Endothelial cell of umbilical vein (primary cell): Measurements from ENCODE around the gene S100A5. TPM values are rescaled to one million over a fixed set of nuclear protein-coding genes. Genes with fewer than 3 reads are reported as not detected.
"Not testable (repeated sequence)": the region's sequence is repeated elsewhere in the genome, so short reads cannot be mapped to it uniquely, and the experiment has no call there.

Experiments used
- BruUV-seq: library from RNA; stranded (reverse); fragments of 400-500 nt; replicated peaks from 2 replicates; lab custom pipeline; 2021; lab: Mats Ljungman, UMichigan
- CTCF ChIA-PET: fragments of 300-600, 350-600 bp; sonication (Branson Sonifier 250); formaldehyde crosslinking; loops from one replicate; lab custom pipeline; 2021; ENCODE audit warnings: antibody characterized with exemption, inconsistent platforms; lab: Charles Lee
- POLR2A ChIA-PET: fragments of 300-600, 350-600 bp; sonication (Branson Sonifier 250); formaldehyde crosslinking; loops from one replicate; lab custom pipeline; 2021; ENCODE audit warnings: antibody characterized with exemption, inconsistent platforms; lab: Charles Lee
- DNase-seq: peaks from one replicate; pipeline ENCODE4 v3.0.0-alpha.2; 2011; ENCODE audit warnings: low read depth, low spot score
- FAIRE-seq: peaks from 2 replicates; lab custom pipeline; 2011; peaks lifted over from hg19 to GRCh38; lab: Jason Lieb, UNC
- H2AFZ ChIP-seq: 2 replicates; pipeline ENCODE4 v1.6.0; 2012; ENCODE audit warnings: low read depth, low read length, control low read depth, inconsistent platforms
- H3K27ac ChIP-seq: 2 replicates; pipeline ENCODE4 v1.5.1; 2011; ENCODE audit warnings: low read depth, mild to moderate bottlenecking, control low read depth, low read length, moderate library complexity; ENCODE audit not compliant: insufficient read depth
- H3K27me3 ChIP-seq, 2 experiments: 2 replicates each; pipeline versions ENCODE4 v1.6.0 to v1.6.1; 2011; ENCODE audit warnings: low read length in 2 of 2, mixed read lengths in 1 of 2; ENCODE audit not compliant: control insufficient read depth in 2 of 2, insufficient read depth in 2 of 2
- H3K36me3 ChIP-seq, 2 experiments: 2 replicates in 1 of 2; 3 replicates in 1 of 2; pipeline ENCODE4 v1.5.1; 2011; ENCODE audit warnings: low read length in 2 of 2, mild to moderate bottlenecking in 1 of 2, moderate library complexity in 1 of 2; ENCODE audit not compliant: control insufficient read depth in 2 of 2, insufficient read depth in 2 of 2; ENCODE audit errors: extremely low read depth in 1 of 2
- H3K4me1 ChIP-seq: 3 replicates; pipeline ENCODE4 v1.5.1; 2011; ENCODE audit warnings: mild to moderate bottlenecking, low read length; ENCODE audit not compliant: control insufficient read depth, insufficient read depth; ENCODE audit errors: extremely low read depth
- H3K4me2 ChIP-seq: 2 replicates; pipeline ENCODE4 v1.6.1; 2011; ENCODE audit warnings: low read length, control low read depth, mixed read lengths; ENCODE audit not compliant: insufficient read depth
- H3K4me3 ChIP-seq, 3 experiments: fragments of 200-600 bp in 1 of 3; sonication (generic), shearing (Covaris generic) in 1 of 3; replicated peaks in 1 of 3; 2 replicates each; pipeline ENCODE4 v1.5.1; 2011 to 2016; ENCODE audit warnings: control low read depth in 3 of 3, low read length in 3 of 3, mild to moderate bottlenecking in 2 of 3, inconsistent platforms in 1 of 3, low read depth in 1 of 3, moderate library complexity in 1 of 3; ENCODE audit not compliant: insufficient read depth in 1 of 3
- H3K79me2 ChIP-seq: 2 replicates; pipeline ENCODE4 v1.6.0; 2012; ENCODE audit warnings: low read length, inconsistent platforms; ENCODE audit not compliant: control insufficient read depth, insufficient read depth
- H3K9ac ChIP-seq: replicated peaks from 2 replicates; pipeline ENCODE3; 2011; ENCODE audit warnings: low read length, control low read depth; ENCODE audit not compliant: insufficient read depth; ENCODE audit errors: extremely low read depth
- H3K9me1 ChIP-seq: replicated peaks from 3 replicates; pipeline ENCODE4 v1.6.0; 2011; ENCODE audit warnings: mild to moderate bottlenecking, low read length; ENCODE audit not compliant: control insufficient read depth, insufficient read depth; ENCODE audit errors: extremely low read depth
- H3K9me3 ChIP-seq: replicated peaks from 2 replicates; pipeline ENCODE4 v1.5.1; 2012; ENCODE audit warnings: low read length, inconsistent platforms; ENCODE audit not compliant: control insufficient read depth, insufficient read depth
- H4K20me1 ChIP-seq: replicated peaks from 2 replicates; pipeline ENCODE3; 2011; ENCODE audit warnings: mild to moderate bottlenecking, low read length; ENCODE audit not compliant: control insufficient read depth, insufficient read depth; ENCODE audit errors: extremely low read depth
- CTCF ChIP-seq, 2 donors: IDR thresholded peaks; 1 replicate in 1 of 2; 2 replicates in 1 of 2; pipeline ENCODE4 v1.5.1; 2011; ENCODE audit warnings: low read length in 2 of 2, mild to moderate bottlenecking in 2 of 2, moderate library complexity in 2 of 2, control low read depth in 1 of 2, inconsistent platforms in 1 of 2, low read depth in 1 of 2; ENCODE audit not compliant: insufficient read depth in 1 of 2; ENCODE audit errors: extremely low read depth in 1 of 2
- FOS ChIP-seq: IDR thresholded peaks from 2 replicates; pipeline ENCODE4 v1.6.1; 2011; ENCODE audit warnings: mild to moderate bottlenecking, low read length, moderate library complexity, borderline replicate concordance; ENCODE audit not compliant: insufficient read depth
- GATA2 ChIP-seq: IDR thresholded peaks from 2 replicates; pipeline ENCODE4 v1.7.0; 2011; ENCODE audit warnings: low read depth, mild to moderate bottlenecking, moderate library complexity, mixed read lengths, low read length; ENCODE audit not compliant: insufficient read length, insufficient read depth
- MYC ChIP-seq: IDR thresholded peaks from one replicate; pipeline ENCODE4 v1.6.1; 2011; ENCODE audit warnings: mild to moderate bottlenecking, low read depth, low read length
- POLR2A ChIP-seq: IDR thresholded peaks from 2 replicates; pipeline ENCODE4 v1.6.1; 2012; ENCODE audit warnings: low read depth, mild to moderate bottlenecking, control low read depth, low read length
- POLR2AphosphoS5 ChIP-seq: IDR thresholded peaks from 2 replicates; pipeline ENCODE4 v1.6.1; 2012; ENCODE audit warnings: low read depth, mild to moderate bottlenecking, control low read depth, low read length, moderate library complexity; ENCODE audit not compliant: insufficient read depth
- dilution Hi-C: fragments of 300-500 bp; cut with MboI; formaldehyde crosslinking; loops from one replicate; pipeline ENCODE4 v1.15.0; 2019; ENCODE audit warnings: low sequenced_read_pairs; ENCODE audit not compliant: extremely low pct_ligation_motif_present
- intact Hi-C: fragments of 100-400 bp; cut with micrococcal nuclease; formaldehyde crosslinking; loops from one replicate; pipeline ENCODE4 v1.10.0; 2022
- polyA plus RNA-seq, 4 experiments: library from polyadenylated mRNA; depleted of rRNA in 3 of 4; stranded (reverse) in 3 of 4; unstranded in 1 of 4; fragments of >200 nt; gene quantifications; 2 replicates each; pipeline versions ENCODE4 v1.2.1 to v1.2.3, GENCODE V29; 2011 to 2012; ENCODE audit warnings: missing spikeins in 1 of 4
- total RNA-seq: library from RNA; stranded (reverse); gene quantifications from 2 replicates; pipeline ENCODE4 v1.2.3, GENCODE V29; 2021

S100A5 gene
- total and polyA plus RNA-seq, 2 donors (not counting 3 experiments of a cell fraction or from before 2014, with no cell fraction given): not detected

- Histone ChIP-seq H3K9me3 (no peaks in the 10 kb centered on the region), H3K4me3 (no peak overlapping the region), H4K20me1 (no peaks in the 10 kb centered on the region), H3K27me3 (no peaks in the 10 kb centered on the region), H3K36me3 (no peaks in the 10 kb centered on the region), H3K9me1 (no peaks in the 10 kb centered on the region), H3K4me1 (peaks cover 5% of the 10 kb centered on the region), H3K9ac (no peak overlapping the region), H3K4me2 (no peak overlapping the region), H2AFZ (no peak overlapping the region), H3K27ac (no peak overlapping the region), H3K79me2 (no peaks in the 10 kb centered on the region)
- intact Hi-C loops: no loop called here
- no TSS peak for BruUV-seq
- FAIRE-seq (no peak), DNase-seq (no peak)
- POLR2A ChIA-PET: no interaction called here
- dilution Hi-C loops: no loop called here
- CTCF ChIA-PET: interaction anchor here (4.6 kb wide), 1 partner anchor 11 kb away, joined by 24 read pairs; no protein-coding TSS in a partner anchor
- no peak for TF ChIP-seq FOS
- TF ChIP-seq GATA2: no peak
- no peak for TF ChIP-seq MYC
- no peak for TF ChIP-seq POLR2A
- no peak for TF ChIP-seq CTCF (IDR thresholded peaks at IDR 0.05; ENCODE audit: extremely low read depth in 1 of 2, insufficient read depth in 1 of 2, low read depth in 1 of 2, low read length in 2 of 2)
- no peak for TF ChIP-seq POLR2AphosphoS5
Observed at GRCh38 chr1:153583976-153584375, 43.2 kb upstream of the S100A5 start.

GRCh38 chr1:153583514-153583913, 42.8 kb upstream of the S100A5 start:
- H3K9me3 ChIP-seq, DNase-seq, POLR2A ChIA-PET, H3K27me3 ChIP-seq, dilution Hi-C loops, H3K27ac ChIP-seq, H3K9ac ChIP-seq, H3K9me1 ChIP-seq, H3K4me1 ChIP-seq, H3K4me3 ChIP-seq, intact Hi-C loops, H3K79me2 ChIP-seq, FAIRE-seq, H3K4me2 ChIP-seq, H2AFZ ChIP-seq, CTCF ChIA-PET, BruUV-seq, H4K20me1 ChIP-seq, H3K36me3 ChIP-seq: not testable (repeated sequence)

GRCh38 chr1:153582836-153583235, 42.1 kb upstream of the S100A5 start:
- POLR2A ChIA-PET, intact Hi-C loops, dilution Hi-C loops: not testable (repeated sequence)

More at GRCh38 chr1:153582836-153583235, 42.1 kb upstream of the S100A5 start:
- not testable (repeated sequence) for H3K9ac ChIP-seq, H3K27ac ChIP-seq, DNase-seq, H3K4me3 ChIP-seq, BruUV-seq, H2AFZ ChIP-seq, H3K79me2 ChIP-seq, H3K36me3 ChIP-seq, FAIRE-seq, H4K20me1 ChIP-seq, H3K9me1 ChIP-seq, H3K4me2 ChIP-seq, H3K9me3 ChIP-seq, H3K4me1 ChIP-seq, H3K27me3 ChIP-seq
- CTCF ChIA-PET: interaction anchor here (1.3 to 2.0 kb wide), 2 partner anchors 10 to 45 kb away, joined by 4 to 18 read pairs; partner anchors contain the start of gene S100A13
